Measurements from ENCODE around the gene AMPH.

DNA sequence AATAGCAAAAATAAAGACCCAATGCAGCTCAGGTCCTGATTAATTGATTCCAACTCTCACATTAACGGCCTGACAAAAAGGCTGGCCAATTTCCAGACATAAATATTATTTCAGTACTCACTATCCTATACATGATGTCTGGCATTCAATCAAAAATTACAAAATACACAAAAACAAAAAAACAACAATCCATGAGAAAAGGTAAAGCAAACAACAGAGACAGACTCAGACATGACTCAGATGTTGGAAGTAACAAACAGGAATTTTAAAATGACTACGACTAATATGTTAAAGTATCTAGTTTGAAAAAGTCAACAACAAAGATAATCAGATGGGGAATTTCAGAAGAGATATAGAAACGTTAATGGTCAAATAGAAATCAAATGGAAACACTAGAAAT lies 152.8 kb downstream of the AMPH start:
- TF ChIP-seq FOXP2 (optimal IDR thresholded peaks at IDR 0.05; ENCODE audit: control extremely low read depth, extremely low read length, insufficient read depth) (no peak), EZH2 (IDR thresholded peaks at IDR 0.05) (no peak), POLR2AphosphoS5 (IDR thresholded peaks at IDR 0.05; ENCODE audit: borderline replicate concordance, low read depth, low read length) (no peak)

All from SK-N-MC (cell line).